ENCODE data around the gene PRSS33. TPM values are rescaled to one million over a fixed set of nuclear protein-coding genes. Genes with fewer than 3 reads are reported as not detected.

The PRSS33 gene
- total RNA-seq, 4 donors from 2014 or later, result not detected

GRCh38 chr16:2779978-2780898 is 7.1 kb downstream of the PRSS33 start:
- peak; percentile 6 for DNase-seq
- H3K4me1 ChIP-seq, result peaks cover 17 to 28% (median 26%) of the 10 kb centered on the region in 4 donors
- intact Hi-C loops (cut with DNase I; ENCODE audit: low total_unique reads), result no loop called here
- 67 to 73% methylated on average over 1 to 17 of the region's 17 CpGs for WGBS, 2 donors (ENCODE audit: low coverage in 1 of 2)
- peaks cover 9% of the 10 kb centered on the region for H3K27me3 ChIP-seq
- in situ Hi-C loops (cut with MboI; ENCODE audit: low pct_ligation_motif_present in 1 of 4, low pct_unique_long_range_greater_than_20kb in 1 of 4, low sequenced_read_pairs in 3 of 4), result no loop called here
- no peak overlapping the region for H3K4me3 ChIP-seq
- H3K36me3 ChIP-seq, result no peaks in the 10 kb centered on the region
- no peak overlapping the region for H3K27ac ChIP-seq
- TF ChIP-seq CTCF (IDR thresholded peaks at IDR 0.05), result no peak
- no peak for TF ChIP-seq POLR2A (IDR thresholded peaks at IDR 0.05)
- TF ChIP-seq POLR2AphosphoS5 (IDR thresholded peaks at IDR 0.05), result no peak
- TF ChIP-seq EP300 (IDR thresholded peaks at IDR 0.05; ENCODE audit: low read depth), result no peak
- H3K9me3 ChIP-seq, result no peaks in the 10 kb centered on the region

GRCh38 chr16:2779151-2779920 is 8.0 kb downstream of the PRSS33 start:
- Histone ChIP-seq H3K4me3 (no peak overlapping the region), H3K36me3 (no peaks in the 10 kb centered on the region), H3K27ac (no peak overlapping the region), H3K4me1 (peaks cover 16 to 27% (median 22%) of the 10 kb centered on the region in 4 donors), H3K27me3 (peaks cover under 1% of the 10 kb centered on the region), H3K9me3 (no peaks in the 10 kb centered on the region)
- no peak for TF ChIP-seq CTCF (IDR thresholded peaks at IDR 0.05)
- TF ChIP-seq POLR2A (IDR thresholded peaks at IDR 0.05), result no peak
- no peak for TF ChIP-seq EP300 (IDR thresholded peaks at IDR 0.05; ENCODE audit: low read depth)
- TF ChIP-seq POLR2AphosphoS5 (IDR thresholded peaks at IDR 0.05), result no peak
- DNase-seq, result peak; percentile 6
- in situ Hi-C loops (cut with MboI; ENCODE audit: low pct_ligation_motif_present in 1 of 4, low pct_unique_long_range_greater_than_20kb in 1 of 4, low sequenced_read_pairs in 3 of 4), result no loop called here
- 91% methylated on average over 23 of the region's 23 CpGs; no CpG with 5 or more reads in 1 of the 2 donors for WGBS, 2 donors (ENCODE audit: low coverage in 1 of 2)
- intact Hi-C loops (cut with DNase I; ENCODE audit: low total_unique reads), result no loop called here

GRCh38 chr16:2778630-2778958 is 8.8 kb downstream of the PRSS33 start:
- Histone ChIP-seq H3K4me1 (peaks cover 16 to 27% (median 22%) of the 10 kb centered on the region in 4 donors), H3K27me3 (no peaks in the 10 kb centered on the region), H3K27ac (peak overlapping the region; percentile 99 to 100 (median 100)), H3K36me3 (no peaks in the 10 kb centered on the region), H3K9me3 (no peaks in the 10 kb centered on the region), H3K4me3 (peak overlapping the region in 2 of 4 donors; percentile 88 to 98)
- in situ Hi-C loops (cut with MboI; ENCODE audit: low pct_ligation_motif_present in 1 of 4, low pct_unique_long_range_greater_than_20kb in 1 of 4, low sequenced_read_pairs in 3 of 4), result no loop called here
- intact Hi-C loops (cut with DNase I; ENCODE audit: low total_unique reads), result no loop called here
- no peak for TF ChIP-seq POLR2A (IDR thresholded peaks at IDR 0.05)
- no peak for TF ChIP-seq CTCF (IDR thresholded peaks at IDR 0.05)
- TF ChIP-seq POLR2AphosphoS5 (IDR thresholded peaks at IDR 0.05), result no peak
- TF ChIP-seq EP300 (IDR thresholded peaks at IDR 0.05; ENCODE audit: low read depth), result no peak
- DNase-seq, result no peak
- 95 to 98% methylated on average over 8 to 12 of the region's 12 CpGs for WGBS, 2 donors (ENCODE audit: low coverage in 1 of 2)
